Kidney glomerular epithelial cell (primary cell): ENCODE results near the gene ALDH7A1.

Source experiments
- DNase-seq: peaks from one replicate; lab custom pipeline; 2025; lab: John Stamatoyannopoulos, UW

ALDH7A1 gene

DNA sequence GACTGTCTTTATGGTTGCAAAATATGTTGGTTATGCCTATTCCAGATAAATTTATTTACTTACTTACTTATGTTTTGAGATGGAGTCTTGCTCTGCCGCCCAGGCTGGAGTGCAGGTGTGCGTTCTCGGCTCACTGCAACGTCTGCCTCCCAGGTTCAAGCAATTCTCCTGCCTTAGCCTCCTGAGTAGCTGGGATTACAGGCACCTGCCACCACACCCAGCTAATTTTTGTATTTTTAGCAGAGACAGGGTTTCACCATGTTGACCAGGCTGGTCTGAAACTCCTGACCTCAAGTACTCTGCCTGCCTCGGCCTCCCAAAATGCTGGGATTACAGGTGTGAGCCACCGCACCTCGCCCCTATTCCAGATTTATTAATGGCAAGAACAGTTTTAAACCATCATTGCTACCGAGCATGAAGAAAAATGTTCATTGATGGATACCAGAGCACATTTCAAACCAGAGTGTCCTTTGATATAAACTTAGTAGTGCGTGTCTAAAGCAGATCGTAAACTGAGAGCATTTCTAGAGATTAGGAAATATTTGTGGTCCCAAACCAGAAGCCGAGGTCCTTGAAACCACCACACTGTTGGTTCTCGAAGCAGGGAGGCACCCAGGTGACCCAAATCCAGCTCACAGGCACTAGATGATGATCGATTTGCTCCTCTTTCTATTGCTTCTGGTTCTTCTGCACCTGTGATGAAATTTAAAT, 86.6 kb downstream of the ALDH7A1 start:
- no peak for DNase-seq

DNA sequence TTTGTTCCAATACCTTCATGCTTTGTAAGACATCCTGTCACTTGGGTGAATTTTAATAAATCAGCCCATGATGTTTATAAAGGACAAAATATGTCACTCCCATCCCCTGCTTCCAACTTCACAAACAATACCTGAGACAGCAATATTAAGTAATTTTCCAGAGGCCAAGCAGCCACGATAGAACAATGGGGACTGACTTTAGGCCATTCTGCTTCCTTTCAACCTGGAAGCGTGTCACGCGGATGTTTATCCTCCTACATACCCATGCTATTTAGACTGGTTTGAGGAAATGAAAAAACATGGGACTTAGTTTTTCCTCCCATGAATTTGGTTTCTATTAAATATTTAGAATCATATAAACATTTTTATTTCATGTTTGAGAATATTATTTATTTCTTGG, 88.9 kb downstream of the ALDH7A1 start:
- DNase-seq: no peak

GRCh38 chr5:126503602-126504104, 91.4 kb downstream of the ALDH7A1 start:
- peak; percentile 87 for DNase-seq

- no peak for DNase-seq
Observed at GRCh38 chr5:126501448-126501847, 93.6 kb downstream of the ALDH7A1 start.

GRCh38 chr5:126499853-126500342, 95.1 kb downstream of the ALDH7A1 start:
- DNase-seq: no peak

- no peak for DNase-seq
Observed at GRCh38 chr5:126499278-126499677, 95.7 kb downstream of the ALDH7A1 start.

DNA sequence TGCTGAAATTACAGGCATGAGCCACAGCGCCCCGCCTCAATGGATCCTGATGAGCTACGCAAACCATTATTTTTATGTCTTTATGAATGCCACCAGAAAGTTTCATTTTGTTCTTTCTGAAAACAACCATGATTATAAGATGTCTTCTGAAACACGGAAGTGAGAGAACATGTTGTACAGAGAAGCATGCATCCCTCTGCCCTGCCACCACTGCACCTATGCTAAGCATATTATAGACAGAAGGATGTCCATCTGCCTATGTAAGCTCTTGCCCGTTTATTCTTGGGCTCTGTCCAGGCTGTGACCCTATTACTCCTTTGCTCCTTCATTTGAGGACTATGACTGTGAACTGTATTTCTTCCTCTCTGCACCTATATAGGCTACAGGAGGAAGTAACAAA, 97.5 kb downstream of the ALDH7A1 start:
- no peak for DNase-seq

DNA sequence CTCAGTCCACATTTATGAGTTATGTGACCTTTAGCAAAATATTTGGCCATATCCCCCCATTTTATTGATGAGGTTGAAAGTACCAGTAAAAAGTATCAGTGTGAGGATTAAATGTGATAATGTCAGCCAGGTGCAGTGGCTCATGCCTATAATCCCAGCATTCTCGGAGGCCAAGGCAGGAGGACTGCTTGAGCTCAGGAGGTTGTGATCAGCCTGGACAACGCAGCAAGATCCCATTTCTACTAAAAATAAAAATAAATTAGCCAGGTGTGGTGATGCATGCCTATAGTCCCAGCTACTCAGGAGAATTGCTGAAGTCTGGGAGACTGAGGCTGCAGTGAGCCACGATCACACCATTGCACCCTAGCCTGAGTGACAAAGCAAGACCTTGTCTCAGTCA, 100.6 kb downstream of the ALDH7A1 start:
- DNase-seq: no peak

GRCh38 chr5:126492939-126493338, 102.1 kb downstream of the ALDH7A1 start:
- DNase-seq: peak; percentile 57

DNA sequence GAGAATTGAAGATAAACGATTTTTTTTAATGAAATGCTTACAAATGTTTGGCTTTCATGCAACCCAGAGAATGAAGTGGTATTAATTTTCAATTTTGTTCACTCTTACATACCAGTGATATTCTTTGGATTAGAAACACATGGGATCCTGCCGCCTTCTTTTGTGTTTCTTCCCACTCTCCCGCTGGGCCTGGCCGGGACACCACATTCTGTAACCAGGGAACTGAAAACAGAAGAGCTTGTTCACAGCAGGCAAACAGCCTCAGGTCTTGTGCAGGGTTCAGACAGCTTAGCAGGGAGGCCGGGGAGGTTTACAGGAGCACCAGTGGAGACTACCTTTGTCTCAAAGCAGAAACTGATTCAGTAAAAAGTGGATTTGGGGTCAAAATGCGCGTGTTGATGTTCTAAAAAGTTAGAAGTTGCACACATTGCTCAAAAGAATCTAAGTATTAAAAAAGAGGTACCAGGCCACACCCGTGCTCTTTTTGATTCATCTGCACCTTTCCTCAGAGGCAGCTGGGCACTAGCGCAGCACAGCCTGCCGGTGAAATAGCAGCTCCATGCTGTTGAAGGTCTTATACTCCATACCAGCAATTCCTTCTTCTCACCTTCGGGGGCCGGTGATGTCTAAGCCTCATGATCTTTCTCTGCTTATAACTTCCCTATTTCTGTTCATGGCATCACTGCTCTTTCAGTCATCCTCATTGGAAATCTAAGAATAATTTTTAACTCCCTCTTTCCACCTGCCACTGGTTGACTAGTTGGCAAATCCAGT, 104.7 kb downstream of the ALDH7A1 start:
- no peak for DNase-seq

DNA sequence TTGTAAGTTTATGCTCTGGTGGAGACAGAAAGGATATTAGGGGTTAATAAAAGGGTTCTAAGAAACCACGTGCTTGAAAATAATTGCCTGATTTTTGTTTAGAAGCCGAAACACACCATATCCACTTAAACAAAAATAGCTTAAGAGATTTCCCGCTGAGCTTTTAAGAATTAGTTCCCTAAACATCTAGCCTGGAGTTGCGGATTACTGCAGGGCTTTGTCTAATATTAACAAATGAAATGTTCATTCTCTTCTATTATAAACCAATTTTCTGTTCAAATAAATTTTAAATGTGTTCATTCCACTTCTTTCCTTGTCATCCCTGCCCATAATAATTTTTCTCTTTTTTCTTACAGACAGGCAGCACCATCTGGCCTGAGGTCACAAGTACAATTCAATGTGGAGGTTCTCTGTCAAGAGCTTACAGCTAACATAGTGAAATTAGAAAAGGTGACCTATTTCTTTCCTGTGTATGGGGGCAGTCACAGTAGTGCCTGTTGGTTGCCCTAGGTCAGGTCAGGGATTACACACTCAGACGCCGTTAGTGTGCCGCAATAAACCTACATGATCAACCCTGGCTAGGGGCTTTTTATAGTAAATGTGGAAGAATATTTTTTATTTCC, 106.5 kb downstream of the ALDH7A1 start:
- DNase-seq: no peak

GRCh38 chr5:126487596-126487995, 107.4 kb downstream of the ALDH7A1 start:
- DNase-seq: no peak

DNA sequence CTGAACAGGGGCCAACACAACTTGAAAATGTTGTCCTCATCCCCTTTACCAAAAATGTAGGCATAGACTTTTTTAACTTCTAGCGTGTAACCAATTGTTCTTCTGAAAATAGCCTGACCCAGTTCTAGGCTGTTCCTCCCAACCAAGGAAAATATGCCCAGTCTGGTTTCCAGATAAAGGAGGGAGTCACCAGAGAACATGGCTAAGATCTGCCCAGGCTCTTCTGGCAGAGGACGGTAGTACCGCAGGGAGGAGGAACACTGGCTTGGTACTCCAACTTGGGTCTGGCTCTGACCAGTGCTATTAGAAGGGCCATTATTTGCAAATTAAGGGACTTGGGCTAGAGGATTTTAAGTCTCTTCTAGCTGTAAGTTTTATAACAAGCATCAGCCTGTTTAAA, 108.7 kb downstream of the ALDH7A1 start:
- no peak for DNase-seq

DNA sequence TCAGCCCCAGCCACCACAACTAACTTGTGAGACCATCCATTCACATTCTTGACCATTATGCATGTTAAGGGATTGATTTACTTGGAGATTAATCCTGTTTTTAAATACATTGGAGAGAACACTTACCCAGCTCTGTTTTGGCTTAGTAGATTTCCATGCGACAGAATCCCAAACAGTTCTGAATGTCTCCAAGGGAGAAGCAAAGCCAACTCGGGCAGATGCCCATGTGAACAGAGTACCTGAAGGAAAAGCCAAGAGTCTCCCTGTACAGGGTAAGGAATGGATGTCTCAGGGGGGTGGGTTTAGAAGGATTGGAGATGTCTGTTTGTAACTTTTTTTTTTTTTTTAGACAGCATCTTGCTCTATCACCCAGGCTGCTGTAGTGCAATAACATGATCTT, 110.8 kb downstream of the ALDH7A1 start:
- DNase-seq: no peak

- DNase-seq: no peak
Observed at GRCh38 chr5:126483156-126483555, 111.9 kb downstream of the ALDH7A1 start.

- no peak for DNase-seq
Observed at GRCh38 chr5:126482591-126482990, 112.4 kb downstream of the ALDH7A1 start.

- DNase-seq: no peak
Observed at GRCh38 chr5:126481243-126481642, 113.8 kb downstream of the ALDH7A1 start.
